ENCODE data around the gene MT1G. TPM values are rescaled to one million over a fixed set of nuclear protein-coding genes. Genes with fewer than 3 reads are reported as not detected.

MT1G gene
- polyA plus RNA-seq, 2 of the 4 experiments (the other 2 are of a cell fraction), result not detected

DNA sequence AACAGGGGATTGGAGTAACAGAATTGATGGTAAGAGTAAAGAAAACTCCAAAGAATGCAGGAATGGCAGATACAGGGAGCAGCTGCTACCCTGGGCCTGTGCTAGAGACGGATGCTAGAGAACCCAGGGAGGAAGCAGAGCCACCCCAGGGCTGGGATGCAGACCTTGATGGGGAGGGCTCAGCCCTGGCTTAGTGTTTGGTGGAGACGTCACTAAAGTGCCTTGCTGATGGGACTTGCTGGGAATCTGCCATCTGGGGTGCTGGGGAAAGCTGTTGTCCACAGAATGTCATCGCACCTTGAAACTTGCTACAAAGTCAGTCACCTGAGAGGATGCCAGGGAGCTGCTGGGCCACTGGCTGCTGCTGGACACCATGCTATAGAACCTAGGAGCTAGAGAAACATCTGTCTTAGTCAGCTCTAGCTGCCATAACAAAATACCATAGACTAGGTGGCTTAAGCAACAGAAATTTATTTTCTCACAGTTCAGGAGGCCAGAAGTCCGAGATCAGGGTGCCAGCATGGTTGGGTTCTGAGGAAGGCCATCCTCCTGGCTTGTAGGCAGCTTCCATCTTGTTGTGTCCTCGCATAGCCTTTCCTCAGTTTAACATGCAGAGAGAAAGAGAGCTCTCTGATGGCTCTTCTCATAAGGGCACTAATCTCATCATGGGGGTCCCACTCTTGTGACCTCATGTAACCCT lies 29.7 kb upstream of the MT1G start:
- FAIRE-seq (no peak), ATAC-seq (no peak), DNase-seq (ENCODE audit: low read depth in 1 of 2, low spot score in 1 of 2) (no peak)
- CTCF ChIA-PET, result interaction anchor here (0.8 to 2.4 kb wide), 10 partner anchors 12 to 365 kb away, joined by 3 to 10 read pairs (median 5); no protein-coding TSS in a partner anchor
- TF ChIP-seq GATA3 (IDR thresholded peaks at IDR 0.05; ENCODE audit: borderline replicate concordance) (no peak), ZC3H11A (IDR thresholded peaks at IDR 0.05) (no peak), TP53 (CRISPR knock-in tag; IDR thresholded peaks at IDR 0.05) (no peak), JUN (IDR thresholded peaks at IDR 0.05) (no peak), CHD4 (IDR thresholded peaks at IDR 0.05; ENCODE audit: borderline replicate concordance) (no peak), TFCP2L1 (CRISPR knock-in tag; IDR thresholded peaks at IDR 0.05) (no peak), FOSB (CRISPR knock-in tag; IDR thresholded peaks at IDR 0.05) (no peak), CBX2 (IDR thresholded peaks at IDR 0.05; ENCODE audit: borderline replicate concordance, low read depth) (no peak), ESRRA (IDR thresholded peaks at IDR 0.05; ENCODE audit: borderline replicate concordance, low read length) (no peak), HOXB13 (CRISPR knock-in tag; IDR thresholded peaks at IDR 0.05; ENCODE audit: low read depth) (no peak), RAD21 (conservative IDR thresholded peaks at IDR 0.05 in 1 of 2, IDR thresholded peaks at IDR 0.05 in 1 of 2) (no peak), FOXS1 (CRISPR knock-in tag; IDR thresholded peaks at IDR 0.05) (no peak), EHF (CRISPR knock-in tag; IDR thresholded peaks at IDR 0.05) (no peak), EP300 (IDR thresholded peaks at IDR 0.05) (no peak), ZFP36 (IDR thresholded peaks at IDR 0.05; ENCODE audit: borderline replicate concordance, partially characterized antibody) (no peak), CEBPB (IDR thresholded peaks at IDR 0.05) (no peak), RFX5 (IDR thresholded peaks at IDR 0.05) (no peak)
- TF ChIP-seq, protein P1, sequence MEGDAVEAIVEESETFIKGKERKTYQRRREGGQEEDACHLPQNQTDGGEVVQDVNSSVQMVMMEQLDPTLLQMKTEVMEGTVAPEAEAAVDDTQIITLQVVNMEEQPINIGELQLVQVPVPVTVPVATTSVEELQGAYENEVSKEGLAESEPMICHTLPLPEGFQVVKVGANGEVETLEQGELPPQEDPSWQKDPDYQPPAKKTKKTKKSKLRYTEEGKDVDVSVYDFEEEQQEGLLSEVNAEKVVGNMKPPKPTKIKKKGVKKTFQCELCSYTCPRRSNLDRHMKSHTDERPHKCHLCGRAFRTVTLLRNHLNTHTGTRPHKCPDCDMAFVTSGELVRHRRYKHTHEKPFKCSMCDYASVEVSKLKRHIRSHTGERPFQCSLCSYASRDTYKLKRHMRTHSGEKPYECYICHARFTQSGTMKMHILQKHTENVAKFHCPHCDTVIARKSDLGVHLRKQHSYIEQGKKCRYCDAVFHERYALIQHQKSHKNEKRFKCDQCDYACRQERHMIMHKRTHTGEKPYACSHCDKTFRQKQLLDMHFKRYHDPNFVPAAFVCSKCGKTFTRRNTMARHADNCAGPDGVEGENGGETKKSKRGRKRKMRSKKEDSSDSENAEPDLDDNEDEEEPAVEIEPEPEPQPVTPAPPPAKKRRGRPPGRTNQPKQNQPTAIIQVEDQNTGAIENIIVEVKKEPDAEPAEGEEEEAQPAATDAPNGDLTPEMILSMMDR (IDR thresholded peaks at IDR 0.05), result no peak
- TF ChIP-seq, protein P2, sequence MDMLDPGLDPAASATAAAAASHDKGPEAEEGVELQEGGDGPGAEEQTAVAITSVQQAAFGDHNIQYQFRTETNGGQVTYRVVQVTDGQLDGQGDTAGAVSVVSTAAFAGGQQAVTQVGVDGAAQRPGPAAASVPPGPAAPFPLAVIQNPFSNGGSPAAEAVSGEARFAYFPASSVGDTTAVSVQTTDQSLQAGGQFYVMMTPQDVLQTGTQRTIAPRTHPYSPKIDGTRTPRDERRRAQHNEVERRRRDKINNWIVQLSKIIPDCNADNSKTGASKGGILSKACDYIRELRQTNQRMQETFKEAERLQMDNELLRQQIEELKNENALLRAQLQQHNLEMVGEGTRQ (IDR thresholded peaks at IDR 0.05), result no peak
- TF ChIP-seq, protein P3, sequence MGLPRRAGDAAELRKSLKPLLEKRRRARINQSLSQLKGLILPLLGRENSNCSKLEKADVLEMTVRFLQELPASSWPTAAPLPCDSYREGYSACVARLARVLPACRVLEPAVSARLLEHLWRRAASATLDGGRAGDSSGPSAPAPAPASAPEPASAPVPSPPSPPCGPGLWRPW (IDR thresholded peaks at IDR 0.05), result no peak
- WGBS (ENCODE audit: missing lambda C conversion rate), result 63% methylated on average over 5 of the region's 5 CpGs
- Histone ChIP-seq H3K4me1 (peaks cover 3% of the 10 kb centered on the region), H3K9me3 (peaks cover 6% of the 10 kb centered on the region; the same call in 1 of the 3 replicates), H3K4me2 (no peak overlapping the region), H3K27ac (no peak overlapping the region), H3K4me3 (no peak overlapping the region)
- POLR2A ChIA-PET, result no interaction called here

DNA sequence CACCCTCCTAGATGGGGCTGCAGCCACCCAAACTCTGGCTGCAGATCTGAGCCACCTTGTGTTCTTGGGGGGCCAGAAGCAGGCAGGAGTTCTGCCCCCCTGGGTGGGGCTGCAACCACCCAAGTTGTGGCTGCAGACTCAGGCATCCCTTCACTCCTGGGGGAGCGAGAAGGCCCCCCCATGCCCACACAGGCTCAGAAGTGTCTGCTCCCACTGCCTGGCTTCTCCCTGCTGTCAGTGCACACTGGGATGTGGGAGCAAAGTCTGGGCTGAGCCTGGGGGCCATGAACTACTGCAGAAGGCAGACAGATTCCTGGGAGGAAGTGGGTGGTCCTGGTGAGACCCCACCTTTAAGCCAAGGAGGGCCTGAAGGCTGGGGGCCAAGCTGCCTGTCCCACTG lies 27.4 kb upstream of the MT1G start:
- ChIA-PET POLR2A (interaction anchor here (2.4 kb wide), 1 partner anchor 12 kb away, joined by 7 read pairs; the partner anchor contains the start of gene MT1X), CTCF (interaction anchor here (0.8 to 2.7 kb wide), 7 partner anchors 21 to 181 kb away, joined by 3 to 8 read pairs (median 5); no protein-coding TSS in a partner anchor)
- FAIRE-seq (no peak), ATAC-seq (no peak), DNase-seq (ENCODE audit: low read depth in 1 of 2, low spot score in 1 of 2) (no peak)
- H3K27ac ChIP-seq, result no peak overlapping the region
- H3K4me3 ChIP-seq, result no peak overlapping the region
- no CpG with 5 or more reads among the region's 1 CpG for WGBS (ENCODE audit: missing lambda C conversion rate)
- no peak overlapping the region for H3K4me2 ChIP-seq
- H3K4me1 ChIP-seq, result peaks cover 17% of the 10 kb centered on the region
- peaks cover 6% of the 10 kb centered on the region; the same call in 1 of the 3 replicates for H3K9me3 ChIP-seq
- TF ChIP-seq, protein P3 (IDR thresholded peaks at IDR 0.05), result no peak
- TF ChIP-seq SREBF2 (IDR thresholded peaks at IDR 0.05) (no peak), RFX5 (IDR thresholded peaks at IDR 0.05) (no peak), CEBPB (IDR thresholded peaks at IDR 0.05) (no peak), RNF2 (IDR thresholded peaks at IDR 0.05; ENCODE audit: borderline replicate concordance, low read depth) (no peak), NFE2L2 (conservative IDR thresholded peaks at IDR 0.05; ENCODE audit: low read length) (no peak), EHF (CRISPR knock-in tag; IDR thresholded peaks at IDR 0.05) (no peak), JUNB (IDR thresholded peaks at IDR 0.05) (no peak), CBX2 (IDR thresholded peaks at IDR 0.05; ENCODE audit: borderline replicate concordance, low read depth) (no peak), CHD4 (IDR thresholded peaks at IDR 0.05; ENCODE audit: borderline replicate concordance) (no peak), FOXS1 (CRISPR knock-in tag; IDR thresholded peaks at IDR 0.05) (no peak), POLR2A (IDR thresholded peaks at IDR 0.05; ENCODE audit: low read length) (no peak)
- TF ChIP-seq, protein P2 (IDR thresholded peaks at IDR 0.05), result no peak
- TF ChIP-seq, protein P1 (IDR thresholded peaks at IDR 0.05), result no peak
- TF ChIP-seq, protein P4, sequence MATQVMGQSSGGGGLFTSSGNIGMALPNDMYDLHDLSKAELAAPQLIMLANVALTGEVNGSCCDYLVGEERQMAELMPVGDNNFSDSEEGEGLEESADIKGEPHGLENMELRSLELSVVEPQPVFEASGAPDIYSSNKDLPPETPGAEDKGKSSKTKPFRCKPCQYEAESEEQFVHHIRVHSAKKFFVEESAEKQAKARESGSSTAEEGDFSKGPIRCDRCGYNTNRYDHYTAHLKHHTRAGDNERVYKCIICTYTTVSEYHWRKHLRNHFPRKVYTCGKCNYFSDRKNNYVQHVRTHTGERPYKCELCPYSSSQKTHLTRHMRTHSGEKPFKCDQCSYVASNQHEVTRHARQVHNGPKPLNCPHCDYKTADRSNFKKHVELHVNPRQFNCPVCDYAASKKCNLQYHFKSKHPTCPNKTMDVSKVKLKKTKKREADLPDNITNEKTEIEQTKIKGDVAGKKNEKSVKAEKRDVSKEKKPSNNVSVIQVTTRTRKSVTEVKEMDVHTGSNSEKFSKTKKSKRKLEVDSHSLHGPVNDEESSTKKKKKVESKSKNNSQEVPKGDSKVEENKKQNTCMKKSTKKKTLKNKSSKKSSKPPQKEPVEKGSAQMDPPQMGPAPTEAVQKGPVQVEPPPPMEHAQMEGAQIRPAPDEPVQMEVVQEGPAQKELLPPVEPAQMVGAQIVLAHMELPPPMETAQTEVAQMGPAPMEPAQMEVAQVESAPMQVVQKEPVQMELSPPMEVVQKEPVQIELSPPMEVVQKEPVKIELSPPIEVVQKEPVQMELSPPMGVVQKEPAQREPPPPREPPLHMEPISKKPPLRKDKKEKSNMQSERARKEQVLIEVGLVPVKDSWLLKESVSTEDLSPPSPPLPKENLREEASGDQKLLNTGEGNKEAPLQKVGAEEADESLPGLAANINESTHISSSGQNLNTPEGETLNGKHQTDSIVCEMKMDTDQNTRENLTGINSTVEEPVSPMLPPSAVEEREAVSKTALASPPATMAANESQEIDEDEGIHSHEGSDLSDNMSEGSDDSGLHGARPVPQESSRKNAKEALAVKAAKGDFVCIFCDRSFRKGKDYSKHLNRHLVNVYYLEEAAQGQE (IDR thresholded peaks at IDR 0.05), result no peak

All from A549 (cell line).